NCI-H146 treated with DMSO at 0.1 percent for 48 hours (cell line): ENCODE measurements around the gene IQCE.

ENCODE experiments used
- DNase-seq: peaks from one replicate; lab custom pipeline; 2025; ENCODE audit not compliant: unreplicated experiment; lab: John Stamatoyannopoulos, UW

The IQCE gene, protein sequence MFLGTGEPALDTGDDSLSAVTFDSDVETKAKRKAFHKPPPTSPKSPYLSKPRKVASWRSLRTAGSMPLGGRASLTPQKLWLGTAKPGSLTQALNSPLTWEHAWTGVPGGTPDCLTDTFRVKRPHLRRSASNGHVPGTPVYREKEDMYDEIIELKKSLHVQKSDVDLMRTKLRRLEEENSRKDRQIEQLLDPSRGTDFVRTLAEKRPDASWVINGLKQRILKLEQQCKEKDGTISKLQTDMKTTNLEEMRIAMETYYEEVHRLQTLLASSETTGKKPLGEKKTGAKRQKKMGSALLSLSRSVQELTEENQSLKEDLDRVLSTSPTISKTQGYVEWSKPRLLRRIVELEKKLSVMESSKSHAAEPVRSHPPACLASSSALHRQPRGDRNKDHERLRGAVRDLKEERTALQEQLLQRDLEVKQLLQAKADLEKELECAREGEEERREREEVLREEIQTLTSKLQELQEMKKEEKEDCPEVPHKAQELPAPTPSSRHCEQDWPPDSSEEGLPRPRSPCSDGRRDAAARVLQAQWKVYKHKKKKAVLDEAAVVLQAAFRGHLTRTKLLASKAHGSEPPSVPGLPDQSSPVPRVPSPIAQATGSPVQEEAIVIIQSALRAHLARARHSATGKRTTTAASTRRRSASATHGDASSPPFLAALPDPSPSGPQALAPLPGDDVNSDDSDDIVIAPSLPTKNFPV

DNA sequence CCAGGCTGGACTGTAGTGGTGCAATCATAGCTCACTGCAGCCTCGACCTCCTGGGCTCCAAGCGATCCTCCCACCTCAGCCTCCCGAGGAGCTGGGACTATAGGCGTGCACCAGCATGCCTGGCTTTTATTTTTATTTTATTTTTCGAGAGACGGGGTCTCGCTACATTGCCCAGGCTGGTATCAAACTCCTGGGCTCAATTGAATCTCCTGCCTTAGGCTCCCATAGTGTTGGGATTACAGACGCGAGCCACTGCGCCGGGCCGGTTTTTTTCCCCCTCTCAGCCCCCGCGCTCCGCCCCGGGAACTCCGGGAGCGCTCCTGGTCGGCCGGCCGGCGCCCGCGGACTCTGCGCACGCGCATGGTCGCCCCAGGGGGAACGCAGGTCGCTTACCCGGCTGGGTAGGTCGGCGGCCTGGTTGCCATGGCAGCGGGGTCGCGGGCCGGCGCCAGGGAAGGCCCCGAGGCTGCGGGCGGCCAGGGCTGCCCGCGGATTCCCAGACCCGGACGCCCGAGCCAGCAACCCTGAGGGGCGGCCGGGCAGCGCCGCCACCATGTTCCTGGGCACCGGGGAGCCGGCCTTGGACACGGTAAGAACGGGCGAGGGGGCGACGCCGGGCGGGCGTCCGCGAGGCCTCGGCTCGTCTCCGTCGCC lies at the start of gene IQCE:
TSS of gene IQCE (plus strand) at position 351 of the 654 bp plus-strand sequence. CDS start at position 554, 203 bp downstream.
- peak; percentile 64 for DNase-seq

DNA sequence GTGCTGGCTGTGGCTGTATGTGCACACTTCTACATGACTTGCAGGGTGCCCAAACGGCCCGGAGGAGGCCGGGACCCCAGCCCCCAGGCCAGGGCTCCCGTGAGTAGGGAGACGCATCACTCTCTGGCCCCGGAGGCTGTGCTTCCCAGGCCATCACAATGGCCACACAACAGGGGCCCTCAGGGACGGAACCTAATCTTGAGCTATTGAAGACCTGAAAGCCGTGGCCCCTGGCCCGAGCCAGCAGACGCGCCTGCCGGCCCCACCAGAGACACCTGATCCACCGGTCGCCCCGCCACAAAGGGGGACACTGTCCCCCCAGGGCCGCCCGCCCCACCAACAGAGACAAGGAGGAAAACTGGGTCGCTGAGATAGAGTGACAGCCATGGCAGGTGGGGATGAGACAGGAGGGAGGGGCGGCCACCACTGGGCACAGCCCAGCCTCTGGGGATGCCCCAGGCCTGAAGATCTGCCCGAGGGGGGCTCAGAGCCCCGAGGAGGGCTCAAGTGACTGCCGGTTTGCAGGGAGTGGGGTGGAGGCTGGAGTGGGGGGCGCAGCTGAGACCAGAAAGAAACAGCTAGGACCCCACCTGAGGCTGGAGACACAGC lies 49.4 kb upstream of the IQCE start:
- no peak for DNase-seq

DNA sequence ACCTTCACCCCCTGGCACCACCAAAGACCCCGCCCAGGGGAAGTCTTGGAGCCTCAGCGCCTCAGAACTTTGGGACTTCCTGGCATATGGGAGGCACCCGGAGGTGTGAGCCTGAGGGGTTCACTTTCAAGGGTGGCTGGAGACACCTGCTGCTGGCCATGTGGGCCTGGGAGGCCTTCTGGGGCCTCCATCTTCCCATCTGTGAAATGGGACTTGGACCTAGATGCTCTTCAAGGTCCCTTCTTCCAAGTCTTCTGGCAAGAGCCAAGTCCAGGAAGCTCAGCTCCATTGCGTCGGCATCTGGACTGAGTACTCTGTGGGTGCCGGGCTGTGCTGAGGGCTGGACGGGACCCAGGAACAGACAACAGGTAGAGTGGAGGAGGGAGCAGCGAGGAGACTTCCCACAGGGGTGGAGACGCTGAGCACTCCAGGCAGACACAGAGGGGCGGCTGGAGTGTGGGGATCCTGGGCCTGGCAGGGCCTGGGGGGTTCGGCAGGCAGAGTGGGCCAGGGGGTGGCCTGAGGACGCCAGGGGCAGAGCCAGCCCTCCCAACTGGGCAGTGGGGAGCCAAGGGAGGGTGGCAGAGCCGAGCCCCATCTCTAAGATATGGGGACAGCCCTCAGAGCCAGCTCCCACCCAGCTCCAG lies 48.5 kb upstream of the IQCE start:
- DNase-seq: no peak

DNA sequence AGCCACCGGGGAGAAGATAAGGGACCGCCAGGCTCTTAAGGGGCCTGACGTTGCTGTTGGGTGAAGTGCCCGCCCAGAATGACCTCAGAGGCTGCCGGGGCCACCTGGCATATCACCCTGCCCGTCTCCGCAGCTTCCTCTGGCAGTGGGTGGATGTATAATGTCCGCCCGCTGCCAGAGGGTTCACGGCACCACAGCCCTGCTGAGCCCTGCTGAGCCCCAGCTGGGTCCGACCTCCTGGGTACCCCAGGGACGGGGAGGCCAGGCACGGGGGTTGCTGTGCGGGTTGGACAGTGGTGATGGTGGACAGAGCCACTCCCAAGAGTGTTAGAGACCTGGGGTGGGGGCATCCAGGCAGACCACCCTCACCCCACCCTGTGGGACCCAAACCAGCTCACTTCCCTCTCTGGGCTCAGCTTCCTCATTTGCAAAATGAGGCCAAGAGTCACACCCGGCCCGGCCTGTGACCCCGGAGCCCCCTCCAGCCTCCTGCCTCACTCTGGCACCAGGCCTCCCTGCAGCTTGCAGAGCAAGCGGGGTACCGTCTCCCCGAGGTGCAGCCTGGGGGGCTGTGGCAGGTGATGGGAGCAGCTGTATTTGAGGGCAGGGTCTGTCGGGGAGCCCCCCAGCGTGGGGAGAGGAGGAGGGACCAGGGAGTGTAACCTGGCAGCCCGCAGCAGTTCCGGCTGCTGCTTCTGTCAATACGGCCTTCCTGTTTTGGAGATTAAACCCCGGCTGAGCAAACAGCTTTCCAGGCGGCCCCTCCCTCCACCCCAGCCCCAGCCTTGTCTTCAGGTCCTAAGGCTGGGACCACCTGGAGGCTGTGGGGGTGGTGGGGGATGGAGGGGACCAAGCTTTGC lies 47.6 kb upstream of the IQCE start:
- DNase-seq: peak; percentile 78

DNA sequence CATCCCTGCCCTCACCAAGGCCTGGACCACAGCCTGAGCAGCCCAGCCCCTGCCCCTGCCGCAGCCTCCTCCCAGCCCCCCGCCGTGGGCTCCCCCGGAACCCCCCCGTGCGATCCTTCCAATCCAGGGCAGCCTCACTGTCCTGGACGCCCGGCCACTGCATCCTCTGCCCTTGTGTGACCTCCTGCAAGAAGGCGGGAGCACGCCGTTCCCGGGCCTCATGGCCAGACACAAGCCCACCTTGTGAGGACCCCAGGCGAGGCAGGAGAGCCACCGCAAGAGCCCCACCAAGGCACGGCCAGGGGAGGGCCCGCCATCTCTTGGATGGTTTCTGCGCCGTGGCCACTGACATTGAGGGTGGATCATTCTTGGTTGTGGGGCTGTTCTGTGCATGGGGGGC lies 47.0 kb upstream of the IQCE start:
- no peak for DNase-seq

DNA sequence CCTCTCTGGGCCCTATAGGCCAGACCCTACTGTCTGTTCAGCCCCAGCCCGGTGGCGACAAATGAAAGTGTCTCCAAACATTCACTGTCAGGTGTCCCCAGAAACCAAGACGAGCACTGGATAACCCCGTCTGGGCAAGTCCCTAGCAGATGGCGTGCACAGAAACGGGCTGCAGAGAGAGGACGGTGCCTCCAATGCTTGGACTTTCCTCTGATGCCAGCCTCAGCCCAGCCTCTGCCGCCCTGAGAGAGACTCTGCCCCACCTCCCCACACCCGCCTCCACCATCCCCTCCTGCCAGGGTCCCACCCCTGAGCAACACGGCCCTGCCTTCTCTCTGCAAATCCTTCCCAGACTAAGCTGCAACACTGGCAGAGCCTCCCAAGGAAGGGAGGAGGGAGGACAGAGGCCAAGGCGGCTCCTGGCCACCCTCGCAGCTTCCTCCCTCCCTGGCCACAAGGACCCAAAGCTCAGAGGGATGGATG lies 46.6 kb upstream of the IQCE start:
- no peak for DNase-seq

DNA sequence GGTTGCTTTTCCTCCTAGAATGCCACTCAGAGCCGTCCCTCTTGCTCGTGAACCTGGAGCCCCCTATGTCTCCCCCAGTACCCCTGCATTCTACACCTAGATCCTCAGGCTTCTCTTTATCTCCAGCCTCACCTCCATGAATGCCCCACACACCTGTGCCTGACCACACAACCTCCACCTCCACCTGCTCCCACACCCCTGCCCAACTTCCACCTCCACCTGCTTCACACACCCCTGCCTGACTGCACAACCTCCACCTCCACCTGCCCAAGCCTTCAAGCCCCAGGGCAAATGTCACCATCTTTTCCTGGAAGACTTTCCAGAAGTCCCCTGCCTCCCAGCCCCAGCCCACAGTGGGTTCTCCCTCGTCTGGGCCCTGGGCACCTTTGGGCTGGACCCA lies 46.1 kb upstream of the IQCE start:
- peak; percentile 12 for DNase-seq

DNA sequence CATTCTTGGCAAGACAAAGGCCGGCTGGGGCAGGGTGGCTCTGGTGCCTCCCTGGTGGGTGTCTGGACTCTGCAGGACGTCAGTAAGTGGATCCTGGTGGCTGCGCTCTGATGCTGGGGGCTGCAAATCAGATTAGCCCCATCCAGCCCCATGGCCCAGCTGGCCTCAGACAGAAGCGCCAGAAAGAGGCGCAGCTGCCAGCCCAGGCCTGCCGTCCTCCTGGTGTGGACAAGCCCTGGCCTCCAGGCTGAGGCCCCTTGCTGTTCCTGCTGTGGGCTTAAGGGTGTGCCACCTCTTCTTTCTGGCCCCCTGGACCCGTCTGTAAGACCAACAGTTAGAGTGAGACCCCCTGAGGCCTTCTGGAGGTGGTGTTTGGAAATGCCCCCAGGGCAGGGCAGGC lies 45.1 kb upstream of the IQCE start:
- no peak for DNase-seq

DNA sequence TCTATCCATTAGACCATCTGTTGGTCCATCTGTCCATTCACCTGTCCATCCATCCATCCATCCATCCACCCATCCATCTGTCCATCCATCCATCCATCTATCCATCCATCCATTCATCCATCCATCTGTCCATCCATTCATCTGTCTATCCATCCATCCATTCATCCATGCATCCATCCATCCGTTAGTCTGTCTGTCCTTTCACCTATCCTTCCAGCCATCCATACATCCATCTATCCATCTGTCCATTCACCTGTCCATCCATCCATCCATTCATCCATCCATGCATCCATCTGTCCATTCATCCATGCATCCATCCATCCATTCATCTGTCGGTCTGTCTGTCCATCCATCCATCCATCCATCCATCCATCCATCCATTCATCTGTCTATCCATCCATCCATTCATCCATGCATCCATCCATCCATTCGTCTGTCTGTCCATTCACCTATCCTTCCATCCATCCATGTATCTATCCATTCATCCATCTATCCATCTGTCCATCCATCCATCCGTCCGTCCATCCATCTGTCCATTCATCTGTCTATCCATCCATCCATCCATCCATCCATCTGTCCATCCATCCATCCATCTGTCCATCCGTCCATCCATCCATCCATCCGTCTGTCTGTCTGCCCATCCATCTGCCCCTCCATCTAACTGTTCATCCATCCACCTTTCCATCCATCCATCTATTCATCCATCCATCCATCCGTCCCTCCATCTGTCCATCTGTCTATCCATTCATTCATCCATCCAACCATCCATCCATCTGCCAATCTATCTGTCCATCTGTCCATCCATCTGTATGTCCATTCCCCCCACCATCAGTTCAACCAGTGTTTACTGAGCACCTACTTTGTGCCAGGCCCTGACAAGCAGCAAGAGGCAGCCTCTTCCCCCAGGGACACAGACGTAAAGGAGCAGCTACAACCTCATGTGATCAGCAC lies 44.0 kb upstream of the IQCE start:
- DNase-seq: no peak

DNA sequence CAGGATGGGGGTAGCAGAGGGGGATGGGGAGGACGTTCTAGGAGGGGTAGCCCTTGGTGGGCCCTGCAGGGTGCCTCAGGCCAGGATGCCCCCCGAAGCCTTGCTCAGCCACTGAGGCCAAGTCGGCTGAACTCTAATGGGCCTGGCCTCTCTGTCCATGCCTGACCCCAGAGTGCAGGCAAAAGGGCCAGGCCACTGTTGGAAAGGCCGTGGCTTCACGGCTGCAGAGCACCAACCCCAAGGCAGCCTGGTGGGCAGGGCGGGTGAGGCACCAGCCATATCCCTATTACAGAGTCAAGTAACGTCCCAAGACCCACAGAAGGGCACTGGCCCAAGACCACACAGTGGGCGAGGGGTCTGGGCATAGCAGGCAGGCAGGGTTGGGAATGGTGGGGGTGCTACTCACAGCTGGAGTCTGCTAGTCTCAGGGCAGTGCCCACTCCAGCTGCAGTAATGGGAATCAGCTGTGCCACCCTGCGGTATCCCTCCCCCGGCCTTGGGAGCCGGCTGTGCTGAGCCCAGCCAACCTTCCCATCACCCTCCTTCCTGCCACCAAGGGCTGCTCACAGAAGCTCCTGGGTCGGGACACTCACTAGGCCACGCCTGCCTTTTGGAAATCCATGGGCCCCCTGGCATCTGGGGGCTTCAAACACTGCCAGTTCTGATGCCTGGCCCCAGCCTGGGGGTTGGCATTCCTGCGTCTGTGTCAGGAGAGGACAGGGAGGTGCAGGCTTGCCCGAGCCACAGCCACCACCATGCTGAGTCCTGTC lies 43.2 kb upstream of the IQCE start:
- DNase-seq: no peak

DNA sequence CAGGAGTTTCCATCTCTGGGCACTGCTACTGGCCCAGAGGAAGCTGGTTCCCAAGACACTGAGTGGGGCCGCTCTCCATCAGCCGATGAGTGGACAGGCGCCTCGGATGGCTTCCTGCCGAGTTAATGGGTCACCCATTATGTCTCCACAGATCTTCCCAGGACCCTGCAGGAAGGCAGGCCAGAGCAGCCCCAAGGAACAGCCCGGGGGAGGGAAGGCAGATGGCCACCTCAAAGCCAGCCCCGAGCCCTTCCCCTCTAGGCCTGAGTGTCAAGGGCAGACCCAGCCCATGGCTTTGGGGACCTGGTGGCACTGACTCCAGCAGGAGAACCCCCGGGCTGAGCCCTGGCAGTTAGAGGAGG lies 42.6 kb upstream of the IQCE start:
- no peak for DNase-seq

DNA sequence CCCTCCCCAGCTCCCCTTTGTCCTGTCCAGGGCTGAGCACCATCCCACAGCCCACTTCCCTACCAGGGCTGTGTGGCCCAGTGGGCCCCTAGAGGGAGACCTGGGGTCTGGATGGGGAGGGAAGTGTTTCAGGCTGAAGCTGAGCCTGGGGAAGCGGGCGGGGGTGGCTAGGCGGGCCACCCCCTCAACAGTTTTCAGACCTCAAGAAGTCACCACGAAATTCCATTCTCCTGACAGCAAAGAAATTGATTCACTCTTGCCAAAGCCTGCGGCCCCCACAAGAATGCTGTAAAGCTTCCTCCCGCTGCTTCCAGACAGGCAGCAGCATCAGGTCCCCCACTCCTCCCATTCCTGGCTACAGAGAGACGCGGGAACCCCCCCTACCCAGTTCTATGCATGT lies 41.8 kb upstream of the IQCE start:
- no peak for DNase-seq

DNA sequence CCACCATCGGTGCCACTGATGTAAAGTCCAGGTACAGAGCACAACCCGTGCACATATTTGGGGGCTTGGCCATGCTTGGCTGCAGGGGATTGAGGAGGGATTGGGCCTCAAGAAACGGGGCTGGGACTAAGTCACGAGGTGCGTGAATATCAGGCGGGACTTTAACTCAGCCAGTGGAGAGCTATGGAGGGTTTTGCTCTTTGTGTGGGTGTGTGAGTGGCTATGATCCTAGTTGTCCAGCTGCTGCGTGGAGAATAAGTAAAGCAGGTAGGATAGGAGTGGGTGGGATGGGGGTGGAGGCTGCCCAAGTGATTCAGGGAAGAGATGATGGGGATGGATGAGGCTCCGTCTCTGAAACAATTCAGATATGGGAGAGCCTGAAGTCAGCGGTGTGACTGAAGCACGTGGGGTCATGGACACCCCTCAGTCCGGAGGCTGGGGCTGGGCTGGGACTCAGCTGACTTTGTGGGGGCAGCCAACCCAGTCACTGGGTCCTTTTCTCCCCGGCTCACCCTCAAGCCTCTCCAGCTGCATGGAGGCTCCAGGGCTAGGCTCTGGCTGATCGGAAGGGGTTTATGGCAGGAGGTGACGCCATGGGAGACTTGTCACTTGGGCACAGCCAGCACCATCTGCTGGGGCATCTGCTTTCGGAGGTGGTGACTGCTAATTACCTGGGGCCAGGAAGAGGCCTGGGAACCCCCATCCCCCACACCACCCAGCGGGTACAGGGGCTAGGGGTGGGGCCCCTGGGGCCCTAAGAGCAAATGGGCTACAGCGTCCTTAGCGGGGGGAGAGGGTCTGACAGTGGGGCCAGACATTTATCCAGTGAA lies 40.9 kb upstream of the IQCE start:
- DNase-seq: no peak

DNA sequence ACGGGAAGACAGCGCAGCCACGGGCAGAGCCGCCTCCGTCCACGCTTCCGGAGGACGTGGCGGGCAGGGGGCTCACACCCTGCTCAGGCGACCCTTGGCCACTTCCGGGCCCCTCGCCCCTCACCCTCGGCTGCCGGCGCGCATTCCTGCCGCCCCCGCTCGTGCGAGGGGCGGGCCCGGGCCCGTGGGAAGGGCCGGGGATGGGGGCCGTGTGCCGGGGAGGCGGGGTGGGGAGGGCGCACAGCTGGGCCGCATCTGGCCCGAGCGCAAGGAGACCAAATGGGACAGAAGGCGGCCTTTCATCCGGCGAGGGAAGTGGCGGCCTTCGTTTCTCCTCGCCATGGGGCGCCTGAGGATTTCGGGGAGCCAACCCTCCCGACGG lies 40.1 kb upstream of the IQCE start:
- DNase-seq: no peak

DNA sequence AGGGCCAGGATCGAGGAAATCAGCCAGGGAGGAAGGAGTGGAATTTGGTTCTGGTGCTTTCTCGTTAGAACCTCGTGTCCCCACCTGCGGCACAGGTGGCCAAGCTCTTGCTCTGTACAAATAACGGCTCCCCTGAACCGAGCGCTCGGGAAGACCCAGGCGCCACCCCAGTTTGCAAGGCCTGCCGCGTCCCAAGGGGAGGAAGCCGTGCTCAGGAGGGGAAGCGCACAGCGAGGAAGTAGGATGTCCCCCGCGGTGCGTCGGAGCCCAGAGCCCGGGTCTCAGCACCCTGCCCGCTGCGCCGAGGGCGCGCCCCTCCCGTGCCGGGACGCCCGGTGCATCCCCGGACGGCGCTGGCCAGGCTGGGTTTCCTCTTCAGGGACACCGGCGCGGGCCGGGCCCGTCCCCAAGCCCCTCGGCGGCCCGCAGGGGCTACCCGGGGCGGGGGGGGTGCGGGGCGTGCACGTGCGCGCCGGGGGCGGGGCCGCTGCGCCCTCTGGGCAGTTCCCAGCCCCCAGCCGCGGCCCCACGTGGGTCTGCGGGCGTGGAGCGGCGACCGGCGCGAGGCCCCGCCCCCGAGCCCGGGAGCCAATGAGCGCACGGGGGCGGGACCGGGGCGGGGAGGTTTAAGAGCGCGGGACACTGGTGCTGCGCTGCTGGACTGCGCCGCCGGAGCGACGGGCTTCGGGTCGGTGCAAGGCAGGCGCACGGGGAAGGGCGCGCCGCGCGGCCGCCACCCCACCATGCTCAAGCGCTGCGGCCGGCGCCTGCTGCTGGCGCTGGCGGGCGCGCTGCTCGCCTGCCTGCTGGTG lies 39.5 kb upstream of the IQCE start, which contains the start of gene LFNG:
TSS of gene LFNG (plus strand) at position 656 of the 812 bp plus-strand sequence. CDS start at position 744, 88 bp downstream.
- DNase-seq: peak; percentile 70

DNA sequence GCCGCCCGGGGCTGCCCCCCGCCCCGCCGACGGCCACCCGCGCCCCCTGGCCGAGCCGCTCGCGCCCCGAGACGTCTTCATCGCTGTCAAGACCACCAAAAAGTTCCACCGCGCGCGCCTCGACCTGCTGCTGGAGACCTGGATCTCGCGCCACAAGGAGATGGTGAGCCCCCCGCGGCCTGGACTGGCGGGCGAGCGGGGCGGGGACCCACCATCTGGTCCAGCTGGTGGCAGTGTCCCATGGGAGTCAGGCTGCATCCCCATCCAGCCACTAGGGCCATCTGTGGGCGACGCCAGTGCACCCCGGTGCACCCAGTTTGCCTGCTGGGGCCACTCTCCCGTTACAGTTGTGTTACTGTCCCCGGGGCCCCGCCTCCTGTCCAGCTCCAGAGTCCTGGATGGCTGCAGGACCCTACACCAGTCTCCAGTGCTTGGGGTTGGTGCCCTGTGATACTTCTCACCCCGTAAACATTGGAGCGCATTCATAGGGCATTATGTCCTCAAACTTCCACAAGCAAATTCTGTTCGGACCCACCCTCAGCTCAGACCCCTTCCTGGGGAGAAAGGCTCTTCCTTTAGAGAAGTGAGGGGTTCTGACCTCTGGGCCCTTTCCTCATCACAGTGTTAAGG lies 38.5 kb upstream of the IQCE start:
- no peak for DNase-seq
